Fibroblast of skin of right biceps (primary cell): Measurements from ENCODE around the gene SIGLEC12.
"Not testable (repeated sequence)": the region's sequence is repeated elsewhere in the genome, so short reads cannot be mapped to it uniquely, and the experiment has no call there.

ENCODE experiments used
- DNase-seq: peaks from one replicate; pipeline ENCODE4 v3.0.0-alpha.2; 2013

SIGLEC12 gene

DNA sequence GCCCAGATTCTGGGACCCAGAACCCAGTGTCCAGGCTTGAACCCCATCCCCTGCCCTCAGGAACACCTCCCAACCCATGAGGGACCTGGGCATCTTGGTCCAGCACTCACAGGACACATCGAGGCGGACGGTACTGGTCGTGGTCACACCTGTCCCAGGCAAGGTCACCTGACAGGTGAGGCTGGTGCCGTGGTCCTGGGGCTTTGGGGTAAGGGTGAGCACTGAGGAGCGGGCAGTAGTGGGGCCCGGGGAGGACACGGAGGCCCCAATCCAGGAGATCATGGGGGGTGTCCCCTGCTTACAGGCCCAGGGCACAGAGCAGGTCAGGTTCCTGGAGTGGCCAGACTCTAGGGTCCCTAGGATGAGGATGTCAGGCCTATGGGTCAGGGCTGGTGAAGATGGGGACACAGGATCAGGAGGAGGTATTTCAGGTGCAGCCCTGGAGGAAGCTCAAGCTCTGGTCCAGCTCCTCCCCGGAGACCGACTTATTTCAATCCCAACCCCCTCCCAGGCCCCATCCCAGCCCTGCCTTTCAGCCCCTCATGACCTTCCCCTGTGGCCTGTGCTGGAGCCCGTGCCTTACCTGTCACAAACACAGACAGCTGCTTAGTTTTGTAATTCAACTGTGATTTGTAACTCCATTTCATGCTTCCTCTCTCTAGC lies 44.1 kb downstream of the SIGLEC12 start:
- DNase-seq, result no peak

DNA sequence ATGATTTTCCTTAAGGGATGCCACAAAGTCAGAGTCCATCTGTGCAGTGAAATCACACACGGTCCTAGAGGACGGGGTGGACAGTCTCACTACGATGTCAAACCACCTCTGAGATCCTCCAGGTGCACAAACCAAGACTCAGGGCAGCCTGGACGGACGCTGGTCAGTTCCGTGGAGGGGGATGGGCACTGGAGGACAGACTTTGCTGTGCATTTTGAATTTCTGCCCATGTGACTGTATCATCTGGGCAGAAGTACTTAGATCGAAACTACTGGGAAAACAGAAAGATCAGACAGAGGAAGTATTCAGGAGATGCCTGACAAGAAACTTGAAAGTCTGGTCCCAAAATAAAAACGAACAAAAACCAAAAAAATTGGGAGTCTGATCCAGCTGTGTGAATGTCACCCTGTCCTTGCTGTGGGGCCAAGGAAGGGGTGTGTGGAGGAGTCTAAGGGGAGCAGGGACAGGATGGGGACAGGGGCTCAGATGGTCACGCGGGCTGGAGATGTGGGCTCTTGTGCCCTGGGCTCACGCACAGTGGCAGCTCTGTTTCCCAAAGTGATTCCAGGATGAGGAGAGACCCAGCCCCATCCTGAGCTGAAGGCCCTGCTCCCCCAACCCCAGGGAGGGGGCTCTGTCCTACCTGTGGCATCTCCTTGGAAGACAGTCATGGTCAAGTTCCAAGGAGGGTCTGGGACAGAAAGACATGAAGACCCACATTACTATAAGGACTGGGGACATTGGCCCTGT lies 44.9 kb downstream of the SIGLEC12 start:
- DNase-seq, result no peak

- DNase-seq, result no peak
These were observed 50.8 kb downstream of the SIGLEC12 start for GRCh38 chr19:51450730-51451307.

DNA sequence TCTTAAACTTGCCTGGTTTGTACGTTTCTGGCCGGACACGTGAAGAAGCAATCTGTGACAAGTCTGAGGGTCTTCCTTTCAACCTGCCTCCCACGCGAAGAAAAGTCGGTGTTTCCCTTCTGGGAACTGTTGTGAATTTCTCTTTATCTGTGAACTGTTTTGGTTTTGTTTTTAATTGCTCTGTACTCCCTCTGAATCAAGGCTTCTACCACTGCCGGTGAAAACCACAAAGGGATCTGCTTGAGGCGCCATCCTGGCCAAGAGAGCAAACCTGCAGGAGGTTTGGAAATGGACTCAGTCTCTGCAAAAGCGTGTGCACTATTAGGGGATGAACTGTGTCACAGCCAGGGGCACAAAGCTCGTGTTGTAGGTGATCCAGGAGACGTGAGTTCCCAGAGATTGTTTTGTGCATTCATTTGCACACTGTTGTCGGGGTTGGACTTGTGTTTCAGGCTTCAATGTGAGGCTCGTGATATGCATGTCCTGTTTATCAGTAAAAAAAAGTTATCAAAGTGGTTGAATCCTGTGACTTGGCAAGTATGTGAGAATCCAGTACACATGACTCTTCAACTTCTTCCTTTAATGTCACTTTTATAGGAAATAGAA lies 53.1 kb downstream of the SIGLEC12 start:
- no peak for DNase-seq

- no peak for DNase-seq
These were observed 53.6 kb downstream of the SIGLEC12 start for GRCh38 chr19:51448011-51448410.

DNA sequence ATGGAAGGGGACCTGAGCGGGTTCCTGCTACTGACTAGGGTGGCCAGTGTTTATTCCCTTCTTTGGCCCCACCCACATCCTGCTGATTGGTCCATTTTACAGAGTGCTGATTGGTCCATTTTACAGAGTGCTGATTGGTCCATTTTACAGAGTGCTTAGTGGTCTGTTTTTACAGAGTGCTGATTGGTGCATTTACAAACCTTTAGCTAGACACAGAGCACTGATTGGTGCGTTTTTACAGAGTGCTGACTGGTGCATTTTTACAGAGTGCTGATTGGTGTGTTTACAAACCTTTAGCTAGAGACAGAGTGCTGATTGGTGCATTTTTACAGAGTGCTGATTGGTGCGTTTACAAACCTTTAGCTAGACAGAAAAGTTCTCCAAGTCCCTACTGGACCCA lies 54.1 kb downstream of the SIGLEC12 start:
- DNase-seq, result not testable (repeated sequence)

DNA sequence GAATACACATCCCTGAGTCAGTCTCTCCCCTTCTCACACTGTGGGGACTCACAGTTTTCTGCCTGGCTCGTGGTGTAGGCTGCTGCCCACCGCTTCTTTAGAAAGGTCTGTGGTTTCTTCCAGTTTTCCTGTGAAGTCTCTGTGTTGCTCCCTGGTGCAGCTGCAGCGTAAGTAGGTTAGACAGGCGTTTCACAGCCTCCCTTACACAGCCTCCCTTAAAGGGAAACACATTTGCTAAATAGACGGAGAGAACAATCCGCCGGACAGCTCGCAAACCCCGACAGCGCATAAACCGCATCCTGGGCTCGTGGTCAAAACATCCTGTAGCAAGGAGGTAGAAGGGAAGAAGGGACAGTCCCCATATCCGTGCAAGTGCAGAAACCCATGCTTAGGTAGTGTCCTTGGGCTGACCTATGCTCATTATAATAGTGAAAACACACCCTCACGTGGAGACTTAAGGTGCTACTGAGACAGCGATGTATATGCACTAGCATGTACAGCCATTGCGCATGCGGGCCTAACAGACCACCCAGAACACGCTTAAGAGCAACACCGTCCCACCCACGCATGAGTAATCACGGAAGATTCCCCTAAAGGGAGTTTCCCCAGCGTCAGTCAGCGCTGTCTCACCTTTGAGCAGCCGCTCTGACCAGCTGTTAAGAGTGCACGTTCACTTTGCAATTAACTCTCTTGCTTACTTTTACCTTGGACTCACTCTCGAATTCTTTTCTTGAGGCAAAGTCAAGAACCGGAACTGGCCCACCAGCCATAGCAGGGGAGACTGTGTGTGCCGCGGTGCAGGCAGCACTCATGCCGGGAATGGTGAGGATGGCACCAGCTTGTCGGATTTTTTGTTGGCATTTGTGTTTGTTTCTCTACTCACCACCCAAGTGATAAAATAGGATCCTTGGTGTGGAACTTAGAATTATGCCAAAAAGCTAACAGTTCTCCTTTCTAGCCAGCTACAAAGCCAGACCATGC lies 59.9 kb downstream of the SIGLEC12 start:
- no peak for DNase-seq
